ENCODE measurements around the gene FGF7. TPM values are rescaled to one million over a fixed set of nuclear protein-coding genes. Genes with fewer than 3 reads are reported as not detected.
"Not testable (repeated sequence)": the region's sequence is repeated elsewhere in the genome, so short reads cannot be mapped to it uniquely, and the experiment has no call there.

Gene FGF7
- total RNA-seq, result 35.0 TPM
- long read RNA-seq, full-length matches to known transcripts, result 30 of 56 reads
- long read RNA-seq, partial matches to known transcripts, result 24 of 56 reads
- long read RNA-seq, other reads (novel, unspliced or antisense), result 2 of 56 reads

- ATAC-seq (ENCODE audit: poor library complexity) (peak; percentile 85), DNase-seq (no peak)
- intact Hi-C loops (cut with DNase I), result loop anchor here (5.0 to 10.0 kb wide), 2 partner anchors 191 to 568 kb away; no protein-coding TSS in a partner anchor
These were observed at the start of gene FGF7 for GRCh38 chr15:49423021-49423420. TSS of gene FGF7 (plus strand) at chr15:49423242. CDS start at chr15:49424298, 1,056 bp downstream.

GRCh38 chr15:49379996-49380395 is 43.0 kb upstream of the FGF7 start:
- DNase-seq (no peak), ATAC-seq (ENCODE audit: poor library complexity) (no peak)
- intact Hi-C loops (cut with DNase I), result no loop called here

- intact Hi-C loops (cut with DNase I), result no loop called here
- no peak for ATAC-seq (ENCODE audit: poor library complexity)
These were observed 42.1 kb upstream of the FGF7 start for GRCh38 chr15:49380912-49381311.

GRCh38 chr15:49382394-49382793 is 40.6 kb upstream of the FGF7 start:
- intact Hi-C loops (cut with DNase I), result no loop called here
- ATAC-seq (ENCODE audit: poor library complexity) (no peak), DNase-seq (no peak)

More at GRCh38 chr15:49380912-49381311, 42.1 kb upstream of the FGF7 start:
- DNase-seq, result no peak

- DNase-seq, result no peak
- intact Hi-C loops (cut with DNase I), result no loop called here
- ATAC-seq (ENCODE audit: poor library complexity), result no peak
These were observed 39.8 kb upstream of the FGF7 start for GRCh38 chr15:49383266-49383665.

GRCh38 chr15:49387471-49387870 is 35.6 kb upstream of the FGF7 start:
- DNase-seq, result no peak
- no peak for ATAC-seq (ENCODE audit: poor library complexity)
- intact Hi-C loops (cut with DNase I), result no loop called here

- DNase-seq; intact Hi-C loops (cut with DNase I); ATAC-seq (ENCODE audit: poor library complexity): not testable (repeated sequence)
These were observed 20.3 kb upstream of the FGF7 start for GRCh38 chr15:49402515-49403296.

- ATAC-seq (ENCODE audit: poor library complexity), result no peak
- DNase-seq, result peak; percentile 26
- intact Hi-C loops (cut with DNase I), result no loop called here
These were observed 16.5 kb upstream of the FGF7 start for GRCh38 chr15:49406352-49407118.

- no peak for ATAC-seq (ENCODE audit: poor library complexity)
- intact Hi-C loops (cut with DNase I), result no loop called here
- DNase-seq, result no peak
These were observed 12.4 kb upstream of the FGF7 start for GRCh38 chr15:49410641-49411040.

- intact Hi-C loops (cut with DNase I), result no loop called here
- DNase-seq, result no peak
- no peak for ATAC-seq (ENCODE audit: poor library complexity)
These were observed 10.2 kb upstream of the FGF7 start for GRCh38 chr15:49412797-49413196.

- intact Hi-C loops (cut with DNase I), result no loop called here
- no peak for DNase-seq
- no peak for ATAC-seq (ENCODE audit: poor library complexity)
These were observed 7.9 kb upstream of the FGF7 start for GRCh38 chr15:49415149-49415548.

GRCh38 chr15:49415638-49416037 is 7.4 kb upstream of the FGF7 start:
- intact Hi-C loops (cut with DNase I), result no loop called here
- no peak for DNase-seq

GRCh38 chr15:49418811-49419210 is 4.2 kb upstream of the FGF7 start:
- intact Hi-C loops (cut with DNase I), result no loop called here
- ATAC-seq (ENCODE audit: poor library complexity) (no peak), DNase-seq (no peak)

More at GRCh38 chr15:49415638-49416037, 7.4 kb upstream of the FGF7 start:
- ATAC-seq (ENCODE audit: poor library complexity), result no peak

GRCh38 chr15:49421991-49422390 is 1.1 kb upstream of the FGF7 start:
- peak; percentile 78 for DNase-seq
- intact Hi-C loops (cut with DNase I), result loop anchor here (5.0 to 10.0 kb wide), 2 partner anchors 190 to 567 kb away; no protein-coding TSS in a partner anchor
- ATAC-seq (ENCODE audit: poor library complexity), result peak; percentile 63

- DNase-seq (no peak), ATAC-seq (ENCODE audit: poor library complexity) (peak; percentile 20)
- intact Hi-C loops (cut with DNase I), result loop anchor here (5.0 to 10.0 kb wide), 2 partner anchors 192 to 569 kb away; no protein-coding TSS in a partner anchor
These were observed 984 bp downstream of the FGF7 start for GRCh38 chr15:49423901-49424550.

GRCh38 chr15:49424954-49425353 is 1.9 kb downstream of the FGF7 start:
- ATAC-seq (ENCODE audit: poor library complexity) (no peak), DNase-seq (no peak)
- intact Hi-C loops (cut with DNase I), result loop anchor here (5.0 to 10.0 kb wide), 2 partner anchors 193 to 570 kb away; no protein-coding TSS in a partner anchor

GRCh38 chr15:49427372-49427771 is 4.3 kb downstream of the FGF7 start:
- DNase-seq, result no peak
- no peak for ATAC-seq (ENCODE audit: poor library complexity)
- intact Hi-C loops (cut with DNase I), result loop anchor here (10.0 kb wide), 1 partner anchor 573 kb away; no protein-coding TSS in a partner anchor

GRCh38 chr15:49428409-49429095 is 5.5 kb downstream of the FGF7 start:
- intact Hi-C loops (cut with DNase I), result loop anchor here (10.0 kb wide), 1 partner anchor 574 kb away; no protein-coding TSS in a partner anchor
- DNase-seq, result peak; percentile 61
- peak; percentile 90 for ATAC-seq (ENCODE audit: poor library complexity)

Data from Right ventricle myocardium superior (tissue), 1 donor.